Subcutaneous adipose tissue (tissue), 4 donors: ENCODE data around the gene CCNL2. TPM values are rescaled to one million over a fixed set of nuclear protein-coding genes. Genes with fewer than 3 reads are reported as not detected.

Experiments
- CTCF ChIP-seq: fragments of 450-650 bp; IDR thresholded peaks from one replicate; pipeline ENCODE4 v1.5.1; 2016; ENCODE audit warnings: low read depth, mild to moderate bottlenecking, control low read depth, antibody characterized with exemption, moderate library complexity
- total RNA-seq, 4 donors: library from RNA; depleted of rRNA; stranded (reverse); fragments of >200 nt; gene quantifications; one replicate each; pipeline ENCODE4 v1.1.0, GENCODE V29; 2016

The CCNL2 gene
- 100 to 1,000 TPM; 146 to 268 (median 194) TPM for total RNA-seq

DNA sequence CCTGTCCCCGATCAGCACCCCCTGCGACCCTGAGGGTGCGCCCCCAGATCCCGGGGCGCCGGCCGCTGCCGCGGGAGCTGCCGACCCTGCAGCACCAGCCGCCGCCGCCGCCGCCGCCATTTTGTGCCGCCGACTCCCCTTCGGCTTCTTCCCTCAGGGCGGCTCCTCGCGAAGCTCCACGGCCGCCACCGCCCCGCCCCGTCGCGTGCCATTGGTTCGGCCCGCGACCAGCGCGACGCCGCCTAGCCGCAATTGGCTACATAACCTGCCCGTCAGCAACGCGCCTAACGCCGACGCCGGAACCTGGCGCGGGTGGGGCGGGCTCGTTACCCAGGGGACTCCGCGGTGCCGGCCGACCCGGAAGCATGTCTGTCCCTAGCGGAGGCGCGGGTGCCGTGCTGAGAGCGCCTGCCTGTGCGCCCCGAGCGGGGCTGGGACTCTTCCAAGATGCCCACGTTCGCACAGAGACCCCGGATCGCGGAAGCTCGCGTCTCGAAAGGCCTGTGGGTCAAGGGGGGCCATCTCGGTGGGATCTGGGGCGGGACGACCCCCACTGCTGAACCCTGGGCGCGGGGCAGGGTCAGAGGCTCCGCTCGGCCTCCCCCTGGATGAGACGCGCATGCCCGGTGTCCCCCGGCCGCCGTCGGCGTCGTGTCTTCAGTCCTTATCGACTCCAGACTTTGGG lies at the start of gene CCNL2:
Gene CCNL2 (minus strand): TSS at position 149 of the 685 bp plus-strand sequence. CDS start 29 bp downstream, at position 120.
- no peak for TF ChIP-seq CTCF

DNA sequence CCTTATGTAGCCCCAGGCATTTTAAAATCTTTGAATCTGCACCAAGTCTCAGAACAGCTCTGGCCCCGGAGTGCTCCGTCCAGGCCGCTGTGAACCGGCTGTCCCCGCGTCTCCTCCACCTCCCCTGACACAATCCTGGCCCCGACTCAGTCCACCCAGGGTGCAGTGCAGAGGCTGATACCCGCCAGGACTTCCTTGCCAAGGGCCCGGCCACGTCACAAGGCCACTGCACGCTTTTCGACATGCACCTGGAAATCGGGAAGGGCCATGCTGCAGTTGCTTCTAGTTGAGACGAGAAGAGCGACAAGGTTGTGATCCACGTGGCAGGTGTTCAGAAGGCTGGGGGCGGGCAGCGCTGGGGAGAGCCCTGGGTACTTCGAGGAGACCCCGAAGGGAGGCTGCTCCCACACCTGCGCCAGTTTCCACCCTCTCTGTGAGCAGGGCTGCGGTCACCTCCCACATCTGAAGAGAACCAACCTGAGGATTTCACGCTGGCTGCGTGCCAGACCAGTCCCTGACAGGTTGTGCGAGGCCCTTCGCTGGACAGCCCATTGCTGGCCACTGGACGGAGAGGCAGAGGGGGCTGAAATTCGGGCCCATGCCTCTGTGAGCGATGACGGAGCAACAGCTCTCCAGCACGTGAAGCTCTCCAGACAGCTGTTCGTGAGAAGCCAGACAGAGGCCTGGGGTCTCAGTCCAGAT lies 43.1 kb upstream of the CCNL2 start:
- no peak for TF ChIP-seq CTCF

GRCh38 chr1:1441002-1441888 lies 42.1 kb upstream of the CCNL2 start:
- no peak for TF ChIP-seq CTCF

GRCh38 chr1:1440262-1441001 lies 41.3 kb upstream of the CCNL2 start:
- TF ChIP-seq CTCF: no peak

GRCh38 chr1:1439546-1440261 lies 40.6 kb upstream of the CCNL2 start:
- no peak for TF ChIP-seq CTCF

GRCh38 chr1:1438531-1439381 lies 39.6 kb upstream of the CCNL2 start:
- TF ChIP-seq CTCF: no peak
